Epidermal melanocyte (primary cell): ENCODE results near the gene INPP4B.

Source experiments
- DNase-seq: peaks from one replicate; pipeline ENCODE4 v3.0.0; 2011; ENCODE audit warnings: low spot score; ENCODE audit not compliant: insufficient read length

INPP4B gene

GRCh38 chr4:142380052-142380602 lies 466.0 kb downstream of the INPP4B start:
- DNase-seq, result no peak

- peak; percentile 50 for DNase-seq
These were observed 466.6 kb downstream of the INPP4B start for GRCh38 chr4:142379277-142380051.

DNA sequence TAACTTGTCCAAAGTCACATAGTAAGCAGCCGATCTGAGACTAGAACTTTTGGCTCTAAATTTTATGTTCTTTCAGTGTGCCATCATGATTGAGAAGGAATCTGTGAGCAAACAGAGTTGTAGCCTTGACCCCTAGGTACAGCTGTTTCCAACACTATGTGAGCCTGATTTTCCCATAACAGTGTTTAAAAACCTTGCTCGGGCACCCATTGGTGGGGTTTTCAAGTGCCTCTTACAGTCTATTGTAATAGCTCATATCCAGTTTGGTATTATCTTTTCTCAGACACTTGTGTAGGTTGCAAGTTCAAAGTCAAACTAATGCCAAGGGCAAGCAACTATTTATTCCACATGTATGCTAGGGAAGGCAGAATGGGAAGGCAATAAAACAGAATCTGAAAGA lies 467.9 kb downstream of the INPP4B start:
- DNase-seq, result no peak

DNA sequence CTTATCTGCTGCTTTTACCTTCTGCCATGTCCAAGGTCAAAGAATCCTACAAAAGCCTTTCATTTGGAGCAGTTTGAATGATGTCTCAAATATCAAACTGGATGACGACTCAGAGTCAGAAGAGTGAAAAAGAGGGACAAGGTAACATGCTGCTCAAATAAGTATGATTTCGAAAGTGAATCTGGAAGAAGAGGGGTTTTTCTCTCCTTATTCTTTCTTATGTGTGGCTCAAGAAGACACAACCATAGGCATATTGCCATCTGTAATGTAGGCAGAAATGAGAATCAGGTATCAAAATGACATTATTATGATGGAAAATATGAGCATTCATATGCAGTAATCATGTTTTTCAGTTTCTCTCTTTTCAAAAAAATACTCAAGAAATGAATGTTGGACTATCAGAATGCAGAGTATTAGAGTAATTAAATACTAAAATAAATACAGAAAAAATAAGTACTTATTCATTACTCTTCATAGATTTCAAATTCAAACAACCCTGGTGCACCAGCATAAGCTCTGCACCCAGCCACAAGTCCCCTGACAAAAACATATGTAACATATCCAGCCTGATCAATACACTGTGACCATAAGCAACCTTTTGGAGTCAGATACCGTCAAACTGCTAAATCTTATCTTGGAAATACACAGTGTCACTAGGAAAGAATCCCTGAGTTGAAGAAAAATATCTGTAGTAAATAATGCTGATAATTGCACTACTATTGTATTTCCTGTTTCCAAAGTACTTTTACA lies 468.6 kb downstream of the INPP4B start:
- DNase-seq, result no peak

DNA sequence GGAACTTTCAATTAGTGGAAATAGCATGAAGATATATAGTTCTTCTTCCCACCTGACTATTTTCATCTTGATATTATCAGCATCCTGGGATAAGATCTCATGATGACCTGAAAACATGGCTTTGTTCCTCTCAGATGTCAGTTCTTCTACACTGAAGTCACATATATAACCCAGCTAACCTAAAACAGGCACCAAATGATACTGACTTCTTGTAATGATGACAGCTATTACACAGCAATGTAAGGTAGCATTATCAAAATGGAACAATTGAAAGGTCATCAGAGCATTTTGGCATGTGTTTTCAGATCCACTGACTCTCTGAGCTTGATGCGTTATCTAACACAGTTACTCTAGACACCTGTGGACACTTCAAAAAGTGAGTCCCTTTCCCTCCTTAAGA lies 469.9 kb downstream of the INPP4B start:
- DNase-seq, result no peak

DNA sequence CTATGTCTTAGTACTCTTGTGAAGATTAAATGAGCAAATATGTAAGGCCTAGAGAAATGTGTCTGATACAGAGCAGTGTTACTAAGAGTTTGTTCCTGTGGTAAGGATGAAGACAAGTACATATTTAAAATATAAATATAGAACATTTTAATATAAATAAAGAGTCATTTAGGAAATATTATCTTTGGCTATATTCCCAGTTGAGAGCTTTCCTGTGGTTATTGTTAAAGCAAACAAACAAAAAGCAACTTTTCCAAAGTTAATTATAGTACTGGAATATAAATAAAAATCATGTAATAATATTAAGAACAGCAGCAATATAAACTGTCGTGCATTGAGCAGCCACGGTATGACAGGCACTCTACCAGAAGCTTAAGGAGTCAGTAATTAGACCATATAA lies 472.5 kb downstream of the INPP4B start:
- no peak for DNase-seq

- no peak for DNase-seq
These were observed 473.4 kb downstream of the INPP4B start for GRCh38 chr4:142372530-142373260.

GRCh38 chr4:142369141-142369540 lies 477.0 kb downstream of the INPP4B start:
- DNase-seq, result no peak

DNA sequence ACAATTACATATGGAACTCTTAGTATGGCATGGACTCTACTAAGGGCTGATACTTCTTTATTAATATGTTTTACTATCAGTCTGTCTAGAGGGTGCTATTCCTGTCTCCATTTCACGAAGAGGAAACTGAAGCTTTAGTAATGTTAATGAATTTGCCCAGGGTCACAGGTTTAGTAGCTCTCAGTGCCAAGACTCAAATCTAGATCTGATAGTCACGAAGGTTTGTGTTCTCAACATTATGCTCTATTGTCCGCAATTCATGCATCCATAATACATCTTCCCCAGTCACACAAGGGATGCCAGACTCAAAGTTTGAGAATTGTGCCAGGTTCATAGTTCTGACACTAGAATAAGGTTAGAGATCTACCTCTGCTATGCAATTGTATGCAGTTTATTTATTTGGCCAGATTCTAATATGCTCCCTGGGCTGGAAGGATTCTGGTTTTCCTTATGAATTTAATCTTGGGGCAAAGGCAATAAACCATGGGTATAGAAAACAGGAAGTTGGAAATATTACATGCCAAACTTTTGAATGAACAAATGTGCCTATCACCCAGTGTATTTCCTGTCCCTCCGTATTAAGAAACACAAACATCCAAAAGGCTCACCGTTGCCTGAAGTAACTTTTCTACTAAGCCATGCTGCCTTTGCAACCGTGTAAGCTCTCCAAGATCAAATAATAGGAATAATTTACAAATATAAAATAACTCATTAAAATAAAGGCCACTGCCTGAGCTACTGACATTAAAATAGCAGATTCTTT lies 478.5 kb downstream of the INPP4B start:
- DNase-seq, result no peak

DNA sequence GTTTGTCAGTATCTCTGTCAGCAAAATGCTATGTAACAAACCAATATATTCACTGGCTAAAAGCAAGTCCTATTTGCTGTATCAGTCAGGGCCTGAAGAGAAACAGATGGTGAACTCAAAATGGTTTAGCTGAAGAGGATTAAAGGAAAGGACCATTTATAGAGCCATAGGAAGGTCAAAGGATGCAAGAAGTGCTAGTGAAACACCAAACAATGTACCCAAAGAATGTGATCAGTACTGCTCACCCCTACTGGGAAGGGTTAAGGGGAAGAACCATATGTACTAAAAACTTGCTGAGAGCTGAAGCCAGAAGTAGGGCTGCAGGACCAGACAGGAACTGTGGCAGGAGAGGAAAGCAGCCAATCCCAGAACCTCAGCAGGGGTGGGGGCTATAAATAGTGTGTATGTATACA lies 479.3 kb downstream of the INPP4B start:
- no peak for DNase-seq

- DNase-seq, result no peak
These were observed 480.7 kb downstream of the INPP4B start for GRCh38 chr4:142365391-142365790.

GRCh38 chr4:142363686-142364085 lies 482.4 kb downstream of the INPP4B start:
- DNase-seq, result no peak

DNA sequence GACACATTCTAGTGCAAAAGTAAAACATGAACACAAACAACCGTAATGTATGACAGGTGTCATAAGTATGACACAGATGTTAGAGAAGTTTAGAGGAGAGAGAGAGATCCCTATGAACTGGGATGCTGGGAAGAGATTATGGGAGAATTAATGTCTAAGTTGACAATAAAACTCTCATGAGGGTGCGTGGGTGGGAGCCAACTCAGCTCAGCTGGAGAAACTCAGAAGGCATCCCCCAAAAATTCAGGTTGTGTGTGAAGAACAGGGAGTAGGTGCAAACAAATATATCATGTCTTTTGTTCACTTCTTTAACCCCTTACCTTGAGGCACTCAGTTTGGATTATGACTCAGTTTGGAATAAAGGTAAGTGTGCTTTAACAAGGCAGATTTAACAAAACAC lies 484.1 kb downstream of the INPP4B start:
- DNase-seq, result no peak

- no peak for DNase-seq
These were observed 485.4 kb downstream of the INPP4B start for GRCh38 chr4:142360657-142361056.

GRCh38 chr4:142358656-142359055 lies 487.4 kb downstream of the INPP4B start:
- DNase-seq, result no peak

DNA sequence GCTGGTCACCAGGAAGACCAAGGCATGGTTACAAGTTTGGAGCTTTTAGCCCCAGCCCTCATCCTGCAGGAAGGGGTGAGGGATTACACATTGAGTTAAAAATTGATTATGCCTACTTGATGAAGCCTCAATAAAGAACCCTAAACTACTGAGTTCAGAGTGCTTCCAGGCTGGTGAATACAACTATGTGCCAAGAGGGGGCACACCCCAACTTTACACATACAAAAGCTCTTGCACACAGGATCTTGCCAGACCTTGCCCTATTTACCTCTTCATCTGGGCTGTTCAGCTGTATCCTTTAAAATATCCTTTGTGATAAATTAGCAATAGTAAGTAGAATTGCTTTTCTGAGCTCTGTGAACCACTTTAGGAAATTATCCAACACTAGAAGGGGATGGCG lies 489.3 kb downstream of the INPP4B start:
- no peak for DNase-seq

DNA sequence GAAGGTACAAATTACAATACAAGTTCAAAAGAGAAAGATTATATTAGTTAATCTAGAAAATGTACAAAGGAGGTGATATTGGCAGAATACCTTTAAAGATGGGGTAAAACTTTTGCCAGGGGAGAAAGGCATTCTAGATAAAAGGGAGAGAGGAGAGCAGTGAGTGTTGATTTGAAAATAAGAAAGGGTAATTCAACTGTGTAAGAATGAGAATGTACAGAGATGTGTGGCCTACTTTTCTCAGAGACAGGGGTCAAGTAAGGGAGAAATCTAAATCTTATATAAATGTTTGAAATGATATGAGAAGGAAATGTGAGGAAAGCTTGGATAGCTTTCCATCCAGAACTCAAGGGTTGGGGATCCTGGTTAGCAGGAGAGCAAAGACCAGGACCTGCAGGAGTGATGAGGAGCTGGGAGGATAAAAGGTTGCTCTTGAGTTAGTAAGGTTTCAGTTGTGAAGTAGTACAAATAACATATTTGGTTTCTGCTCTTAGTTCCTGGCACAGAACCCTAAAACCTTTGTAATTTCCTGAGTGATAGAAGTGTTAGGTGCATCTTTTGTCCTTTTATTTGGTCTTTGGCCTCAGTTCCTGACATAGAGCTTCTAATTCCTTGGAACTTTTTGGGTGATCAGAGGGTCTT lies 489.9 kb downstream of the INPP4B start:
- DNase-seq, result no peak

- no peak for DNase-seq
These were observed 490.6 kb downstream of the INPP4B start for GRCh38 chr4:142355421-142355930.

GRCh38 chr4:142354794-142355420 lies 491.2 kb downstream of the INPP4B start:
- DNase-seq, result no peak

DNA sequence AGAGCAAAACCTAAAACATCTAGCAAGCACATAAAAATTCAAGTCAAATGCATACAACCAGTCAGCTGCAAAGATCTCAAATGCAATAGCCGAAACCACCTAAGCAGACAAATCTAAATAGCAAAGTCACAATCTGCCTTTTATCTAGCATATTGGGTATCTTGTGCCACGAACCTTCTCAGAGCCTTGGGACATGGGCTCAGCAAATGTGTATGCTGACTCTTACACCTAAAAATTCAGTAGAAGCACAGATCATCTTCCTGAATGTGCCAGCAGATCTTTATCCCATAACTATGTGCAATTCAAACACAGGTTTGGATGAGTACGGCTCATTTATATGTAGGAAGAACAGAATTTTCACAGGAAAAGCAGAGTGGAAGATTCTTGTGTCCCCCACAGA lies 492.1 kb downstream of the INPP4B start:
- no peak for DNase-seq
